GM21528 (cell line): ENCODE measurements around the gene HMGCS2.
"Not testable (repeated sequence)": the region's sequence is repeated elsewhere in the genome, so short reads cannot be mapped to it uniquely, and the experiment has no call there.

Experiments
- ATAC-seq: cut with Tn5 transposase; IDR thresholded peaks from one replicate; pipeline ENCODE4 v1.9.1; 2021; ENCODE audit warnings: mild to moderate bottlenecking, moderate library complexity; ENCODE audit not compliant: unreplicated experiment, low FRiP score

The HMGCS2 gene

GRCh38 chr1:119732465-119733168 is 36.1 kb downstream of the HMGCS2 start:
- no peak for ATAC-seq

- no peak for ATAC-seq
Observed at GRCh38 chr1:119731741-119732430, 36.8 kb downstream of the HMGCS2 start.

- ATAC-seq, result no peak
Observed at GRCh38 chr1:119731060-119731459, 37.6 kb downstream of the HMGCS2 start.

- no peak for ATAC-seq
Observed at GRCh38 chr1:119729044-119729443, 39.7 kb downstream of the HMGCS2 start.

- ATAC-seq, result no peak
Observed at GRCh38 chr1:119727991-119728390, 40.7 kb downstream of the HMGCS2 start.

- ATAC-seq, result no peak
Observed at GRCh38 chr1:119725626-119726025, 43.1 kb downstream of the HMGCS2 start.

- ATAC-seq, result no peak
Observed at GRCh38 chr1:119724611-119725218, 44.0 kb downstream of the HMGCS2 start.

- ATAC-seq, result no peak
Observed at GRCh38 chr1:119721896-119722295, 46.8 kb downstream of the HMGCS2 start.

- no peak for ATAC-seq
Observed at GRCh38 chr1:119720866-119721440, 47.8 kb downstream of the HMGCS2 start.

- no peak for ATAC-seq
Observed at GRCh38 chr1:119718972-119719371, 49.7 kb downstream of the HMGCS2 start.

GRCh38 chr1:119718409-119718808 is 50.3 kb downstream of the HMGCS2 start:
- no peak for ATAC-seq

GRCh38 chr1:119715542-119715941 is 53.2 kb downstream of the HMGCS2 start:
- ATAC-seq, result no peak

GRCh38 chr1:119714583-119714982 is 54.1 kb downstream of the HMGCS2 start:
- no peak for ATAC-seq

- no peak for ATAC-seq
Observed at GRCh38 chr1:119713749-119714456, 54.8 kb downstream of the HMGCS2 start.

GRCh38 chr1:119713039-119713748 is 55.5 kb downstream of the HMGCS2 start:
- no peak for ATAC-seq

GRCh38 chr1:119712342-119713038 is 56.2 kb downstream of the HMGCS2 start:
- ATAC-seq, result no peak

- no peak for ATAC-seq
Observed at GRCh38 chr1:119711804-119712341, 56.8 kb downstream of the HMGCS2 start, which contains the start of gene PHGDH. TSS of gene PHGDH (plus strand) at chr1:119711934. CDS start at chr1:119712023, 89 bp downstream.

GRCh38 chr1:119711356-119711803 is 57.3 kb downstream of the HMGCS2 start:
- not testable (repeated sequence) for ATAC-seq

- not testable (repeated sequence) for ATAC-seq
Observed at GRCh38 chr1:119706599-119706998, 62.1 kb downstream of the HMGCS2 start.
